ENCODE data around the gene NOP58.

DNA sequence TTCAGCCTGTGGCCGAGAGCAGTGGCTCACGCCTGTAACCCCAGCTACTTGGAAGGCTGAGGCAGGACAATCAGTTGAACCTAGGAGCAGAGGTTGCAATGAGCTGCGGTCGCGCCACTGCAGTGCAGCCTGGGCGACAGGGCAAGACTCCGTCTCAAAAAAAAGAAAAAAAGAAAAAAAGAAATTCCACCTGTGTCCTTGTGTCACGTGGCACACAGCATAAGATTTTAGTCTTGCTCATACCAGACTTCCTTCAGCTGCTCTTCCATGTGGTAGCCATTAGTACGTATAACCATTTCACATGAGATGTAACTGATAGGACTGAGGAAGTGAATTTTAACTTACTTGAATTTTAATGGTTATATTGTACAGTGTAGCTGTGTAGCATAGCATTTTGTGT lies 4.0 kb downstream of the NOP58 start:
- TF ChIP-seq, protein P1, sequence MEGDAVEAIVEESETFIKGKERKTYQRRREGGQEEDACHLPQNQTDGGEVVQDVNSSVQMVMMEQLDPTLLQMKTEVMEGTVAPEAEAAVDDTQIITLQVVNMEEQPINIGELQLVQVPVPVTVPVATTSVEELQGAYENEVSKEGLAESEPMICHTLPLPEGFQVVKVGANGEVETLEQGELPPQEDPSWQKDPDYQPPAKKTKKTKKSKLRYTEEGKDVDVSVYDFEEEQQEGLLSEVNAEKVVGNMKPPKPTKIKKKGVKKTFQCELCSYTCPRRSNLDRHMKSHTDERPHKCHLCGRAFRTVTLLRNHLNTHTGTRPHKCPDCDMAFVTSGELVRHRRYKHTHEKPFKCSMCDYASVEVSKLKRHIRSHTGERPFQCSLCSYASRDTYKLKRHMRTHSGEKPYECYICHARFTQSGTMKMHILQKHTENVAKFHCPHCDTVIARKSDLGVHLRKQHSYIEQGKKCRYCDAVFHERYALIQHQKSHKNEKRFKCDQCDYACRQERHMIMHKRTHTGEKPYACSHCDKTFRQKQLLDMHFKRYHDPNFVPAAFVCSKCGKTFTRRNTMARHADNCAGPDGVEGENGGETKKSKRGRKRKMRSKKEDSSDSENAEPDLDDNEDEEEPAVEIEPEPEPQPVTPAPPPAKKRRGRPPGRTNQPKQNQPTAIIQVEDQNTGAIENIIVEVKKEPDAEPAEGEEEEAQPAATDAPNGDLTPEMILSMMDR (IDR thresholded peaks at IDR 0.05; ENCODE audit: insufficient read depth, low read length, poor library complexity, severe bottlenecking) = no peak
- no peak for TF ChIP-seq EZH2phosphoT487 (conservative IDR thresholded peaks at IDR 0.05; ENCODE audit: low read length)

All from SU-DHL-6 (cell line).